Astrocyte of the spinal cord (primary cell): ENCODE results near the gene AP2M1.

Experiments
- DNase-seq: peaks from one replicate; pipeline ENCODE4 v3.0.0; 2011; ENCODE audit warnings: low read depth, low spot score
- H3K4me3 ChIP-seq: 2 replicates; pipeline ENCODE4 v1.5.1; 2011; ENCODE audit warnings: low read depth, mild to moderate bottlenecking, low read length, moderate library complexity
- CTCF ChIP-seq: IDR thresholded peaks from 2 replicates; pipeline ENCODE4 v1.5.1; 2012; ENCODE audit warnings: low read depth, mild to moderate bottlenecking, low read length, inconsistent platforms
- in situ Hi-C: cut with HindIII; loops from 2 replicates; pipeline ENCODE4 v1.10.0; 2017; ENCODE audit warnings: low sequenced_read_pairs

The AP2M1 gene

GRCh38 chr3:184172681-184173373 lies 1.8 kb upstream of the AP2M1 start:
- in situ Hi-C loops, result no loop called here
- no peak overlapping the region for H3K4me3 ChIP-seq
- peak; percentile 94 for DNase-seq
- TF ChIP-seq CTCF, result no peak

- no peak overlapping the region for H3K4me3 ChIP-seq
- TF ChIP-seq CTCF, result no peak
- in situ Hi-C loops, result no loop called here
- no peak for DNase-seq
These were observed 1.3 kb upstream of the AP2M1 start for GRCh38 chr3:184173374-184173722.

GRCh38 chr3:184174284-184174645 lies 390 bp upstream of the AP2M1 start:
- no peak overlapping the region for H3K4me3 ChIP-seq
- in situ Hi-C loops, result no loop called here
- no peak for DNase-seq
- no peak for TF ChIP-seq CTCF

GRCh38 chr3:184175506-184175905 lies 851 bp downstream of the AP2M1 start:
- in situ Hi-C loops, result no loop called here
- DNase-seq, result no peak
- TF ChIP-seq CTCF, result no peak
- peak overlapping the region; percentile 74 for H3K4me3 ChIP-seq

GRCh38 chr3:184175981-184176376 lies 1.3 kb downstream of the AP2M1 start:
- peak overlapping the region; percentile 74 for H3K4me3 ChIP-seq
- in situ Hi-C loops, result no loop called here
- TF ChIP-seq CTCF, result no peak
- DNase-seq, result no peak

- peak; percentile 98 for DNase-seq
- peak overlapping the region; percentile 74 for H3K4me3 ChIP-seq
- TF ChIP-seq CTCF, result no peak
These were observed 2.0 kb downstream of the AP2M1 start for GRCh38 chr3:184176377-184177330.

More at GRCh38 chr3:184176377-184177330, 2.0 kb downstream of the AP2M1 start:
- in situ Hi-C loops, result no loop called here
